ENCODE data around the gene POU6F1.
A peak's percentile ranks its signal among the peaks of the same experiment; 100 is the strongest.

POU6F1 gene

DNA sequence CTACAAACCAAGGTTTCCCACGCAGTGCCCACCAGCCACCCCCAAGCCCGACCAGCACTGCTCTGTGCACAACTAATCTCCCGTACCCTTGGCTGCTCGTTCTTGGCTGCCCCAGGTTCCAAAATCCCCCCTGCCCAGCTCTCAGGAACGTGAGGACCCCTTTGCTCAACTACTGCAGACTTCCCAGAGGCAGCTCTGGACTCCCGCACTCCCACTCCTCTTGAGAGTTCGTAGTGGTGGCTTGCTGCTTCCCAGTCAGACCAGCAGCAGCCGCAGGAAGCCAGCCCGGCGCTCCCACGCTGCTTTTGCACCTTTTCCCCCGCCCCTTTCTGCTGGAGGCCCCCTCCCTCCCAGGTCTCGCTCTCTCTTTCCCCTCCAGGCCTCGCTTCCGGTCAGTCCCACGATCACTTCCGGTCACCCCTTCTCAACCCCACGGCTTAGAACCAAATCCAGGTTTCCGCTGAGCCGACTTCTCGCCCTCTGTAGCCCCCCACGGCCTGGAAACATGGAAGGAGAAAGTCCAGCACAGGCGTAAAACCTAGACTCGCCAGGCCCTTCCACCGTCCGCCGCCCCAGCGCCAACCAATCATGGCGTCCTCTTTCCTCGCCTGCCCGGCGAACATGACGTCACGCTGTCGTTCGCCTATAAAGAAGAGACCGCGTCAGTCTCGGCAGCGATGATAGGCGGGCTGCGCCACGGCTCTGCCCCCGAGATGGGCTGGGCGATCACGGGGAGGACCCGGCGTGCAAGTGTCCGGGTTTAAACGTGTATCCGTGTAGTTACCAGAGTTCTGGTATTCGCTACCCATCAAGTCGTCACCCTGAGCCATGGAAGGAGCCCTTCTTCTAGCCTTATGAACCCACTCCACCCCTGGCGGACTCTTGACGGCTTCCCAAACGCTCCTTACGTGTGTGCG lies 45.1 kb downstream of the POU6F1 start, which contains the start of gene TFCP2:
Gene TFCP2 (minus strand): TSS at position 621 of the 917 bp plus-strand sequence. CDS start 713 bp downstream, outside the sequence.
- H3K4me3 ChIP-seq (ENCODE audit: low read depth, low read length): peak within 1 kb of the TSS; percentile 92
- peak; percentile 88 for DNase-seq (ENCODE audit: low read depth)

DNA sequence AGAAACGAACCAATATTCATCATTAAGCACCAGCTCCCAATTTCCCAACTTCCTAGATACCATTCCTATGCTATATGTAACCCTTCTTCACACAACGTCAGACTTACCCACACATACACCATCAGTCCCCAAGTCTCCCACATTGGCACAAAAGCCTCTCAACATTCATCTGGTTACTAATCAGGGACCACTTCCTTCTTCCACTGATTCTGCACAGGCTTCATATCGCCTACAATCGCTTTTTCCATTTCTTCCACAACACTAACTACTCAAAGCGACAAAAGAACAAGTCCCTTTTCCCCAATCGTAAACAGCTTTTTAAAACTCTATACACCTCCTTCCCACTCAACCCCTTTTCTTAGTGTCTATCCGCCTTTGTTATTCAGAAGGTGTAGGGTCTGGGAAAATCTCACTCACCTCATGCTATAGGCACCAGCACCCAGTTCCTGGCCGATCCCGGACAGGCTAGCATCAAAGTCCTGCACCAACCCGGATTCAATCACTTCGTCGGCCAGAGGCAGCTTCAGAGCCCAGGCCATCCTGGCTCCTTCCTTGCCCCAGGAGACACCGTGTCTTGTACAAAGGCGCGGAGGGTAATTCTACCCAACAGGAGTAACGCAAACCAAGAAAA lies 45.9 kb downstream of the POU6F1 start:
- DNase-seq (ENCODE audit: low read depth): no peak
- H3K4me3 ChIP-seq (ENCODE audit: low read depth, low read length): peak overlapping the region; percentile 92

DNA sequence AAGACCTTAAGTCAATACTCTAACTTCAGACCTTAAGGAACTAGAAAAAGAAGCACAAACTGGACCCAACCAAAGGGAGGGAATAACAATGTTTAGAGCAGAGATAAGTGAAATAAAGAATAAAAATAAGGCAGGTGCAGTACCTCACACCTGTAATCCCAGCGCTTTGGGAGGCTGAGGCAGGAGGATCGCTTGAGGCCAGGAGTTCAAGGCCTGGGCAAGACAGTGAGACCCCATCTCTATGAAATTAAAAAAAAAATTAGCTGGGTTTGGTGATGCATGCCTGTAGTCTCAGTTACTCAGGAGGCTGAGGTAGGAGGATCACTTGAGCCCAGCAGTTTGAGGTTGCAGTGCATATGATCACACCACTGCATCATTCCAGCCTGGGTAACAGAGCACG lies 54.1 kb downstream of the POU6F1 start:
- no peak overlapping the region for H3K4me3 ChIP-seq (ENCODE audit: low read depth, low read length)
- DNase-seq (ENCODE audit: low read depth): no peak

DNA sequence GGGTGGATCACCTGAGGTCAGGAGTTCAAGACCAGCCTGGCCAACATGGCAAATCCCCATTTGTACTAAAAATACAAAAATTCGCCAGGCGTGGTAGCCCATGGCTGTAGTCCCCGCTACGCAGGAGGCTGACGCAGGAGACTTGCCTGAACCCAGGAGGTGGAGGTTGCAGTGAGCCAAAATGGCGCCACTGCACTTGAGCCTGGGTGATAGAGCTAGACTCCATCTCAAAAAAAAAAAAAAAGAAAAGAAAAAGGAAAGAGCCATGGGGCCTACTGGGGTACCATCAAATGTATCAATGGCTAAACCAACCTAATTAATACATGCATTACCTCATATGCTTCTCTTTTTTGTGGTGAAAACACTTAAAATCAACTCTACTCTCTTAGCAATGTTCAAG lies 55.6 kb downstream of the POU6F1 start:
- H3K4me3 ChIP-seq (ENCODE audit: low read depth, low read length): no peak overlapping the region
- no peak for DNase-seq (ENCODE audit: low read depth)

DNA sequence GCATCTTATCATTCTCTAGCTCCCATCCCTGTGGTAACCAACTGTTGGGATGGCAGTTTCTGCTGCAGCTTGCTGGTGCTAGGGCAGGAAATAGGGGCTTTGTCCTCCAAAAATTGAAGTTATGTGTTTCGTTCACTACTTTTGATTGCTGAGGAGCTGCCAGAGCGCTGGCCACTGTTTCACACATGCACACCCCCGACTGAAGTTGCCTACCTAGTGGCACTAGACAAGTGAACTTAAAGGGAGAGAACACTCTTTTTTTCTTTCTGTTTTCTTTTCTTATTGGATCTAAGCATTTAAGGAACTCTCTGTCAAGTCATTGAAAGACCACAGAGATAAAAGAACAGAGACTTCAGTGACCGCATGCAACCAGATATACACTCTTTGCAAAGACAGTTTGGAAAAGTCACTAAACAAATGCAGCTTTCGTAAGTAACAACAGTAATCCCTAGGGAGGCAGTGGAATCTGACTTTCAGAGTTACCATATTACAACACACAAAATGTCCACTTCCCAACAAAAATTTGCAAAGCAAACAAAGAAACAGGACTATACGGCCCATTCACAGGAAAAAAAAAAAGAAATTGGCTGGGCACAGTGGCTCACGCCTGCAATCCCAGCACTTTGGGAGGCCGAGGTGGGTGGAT lies 56.9 kb downstream of the POU6F1 start:
- DNase-seq (ENCODE audit: low read depth): peak; percentile 52
- H3K4me3 ChIP-seq (ENCODE audit: low read depth, low read length): no peak overlapping the region

DNA sequence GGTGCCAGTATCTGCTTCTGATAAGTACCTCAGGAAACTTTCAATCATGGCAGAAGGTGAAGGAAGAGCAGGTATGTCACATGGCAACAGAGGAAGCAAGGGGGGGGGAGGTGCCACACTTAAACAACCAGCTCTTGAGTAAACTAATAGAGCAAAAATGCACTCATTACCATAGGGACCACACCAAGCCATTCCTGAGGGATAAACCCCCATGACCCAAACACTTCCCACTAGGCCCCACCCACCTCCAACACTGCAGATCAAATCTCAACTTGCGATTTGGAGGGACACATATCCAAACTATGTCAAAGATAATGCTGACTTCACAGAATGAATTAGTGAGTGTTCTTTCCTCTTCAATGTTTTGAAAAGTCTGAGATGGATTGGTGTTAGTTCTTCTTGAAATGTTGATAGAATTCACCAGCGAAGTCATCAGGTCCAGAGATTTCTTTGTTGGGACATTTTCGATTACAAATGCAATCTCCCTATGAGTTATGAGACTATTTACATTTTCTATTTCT lies 61.6 kb downstream of the POU6F1 start:
- H3K4me3 ChIP-seq (ENCODE audit: low read depth, low read length): no peak overlapping the region
- DNase-seq (ENCODE audit: low read depth): no peak

DNA sequence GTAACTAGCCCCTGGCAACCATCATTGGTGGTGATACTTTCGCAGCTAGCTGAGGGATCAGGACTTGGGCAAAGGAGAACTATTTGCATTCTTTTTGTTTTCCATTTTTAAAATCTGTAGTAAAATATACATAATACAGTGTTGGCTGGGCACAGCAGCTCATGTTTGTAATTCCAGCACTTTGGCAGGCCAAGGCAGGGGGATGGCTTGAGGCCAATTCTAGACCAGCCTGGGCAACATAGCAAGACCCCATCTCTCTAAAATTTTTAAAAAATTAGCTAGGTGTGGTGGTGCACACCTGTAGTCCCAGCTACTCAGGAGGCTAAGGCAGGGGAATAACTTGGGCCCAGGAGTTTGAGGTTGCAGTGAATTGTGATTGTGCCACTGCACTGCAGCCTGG lies 64.9 kb downstream of the POU6F1 start:
- DNase-seq (ENCODE audit: low read depth): no peak
- no peak overlapping the region for H3K4me3 ChIP-seq (ENCODE audit: low read depth, low read length)

DNA sequence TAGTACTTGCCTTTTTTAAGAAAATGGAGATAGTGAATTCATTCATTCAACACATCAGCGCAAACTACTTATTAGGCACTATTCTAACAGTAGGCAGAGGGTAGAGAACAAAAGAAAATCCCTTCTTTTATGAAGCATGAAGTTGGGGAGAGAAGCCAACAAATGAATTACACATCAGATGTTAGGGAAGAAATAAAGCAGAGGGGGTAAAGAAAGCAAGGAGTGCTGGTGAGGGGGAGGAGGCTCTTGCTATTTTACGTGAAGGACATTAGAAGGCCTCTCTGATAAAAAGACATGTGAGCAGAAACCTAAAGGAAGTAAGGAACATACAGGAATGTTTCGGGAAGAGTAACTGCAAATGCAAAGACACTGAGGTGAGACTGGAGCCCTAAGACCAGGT lies 67.1 kb downstream of the POU6F1 start:
- H3K4me3 ChIP-seq (ENCODE audit: low read depth, low read length): no peak overlapping the region
- no peak for DNase-seq (ENCODE audit: low read depth)

DNA sequence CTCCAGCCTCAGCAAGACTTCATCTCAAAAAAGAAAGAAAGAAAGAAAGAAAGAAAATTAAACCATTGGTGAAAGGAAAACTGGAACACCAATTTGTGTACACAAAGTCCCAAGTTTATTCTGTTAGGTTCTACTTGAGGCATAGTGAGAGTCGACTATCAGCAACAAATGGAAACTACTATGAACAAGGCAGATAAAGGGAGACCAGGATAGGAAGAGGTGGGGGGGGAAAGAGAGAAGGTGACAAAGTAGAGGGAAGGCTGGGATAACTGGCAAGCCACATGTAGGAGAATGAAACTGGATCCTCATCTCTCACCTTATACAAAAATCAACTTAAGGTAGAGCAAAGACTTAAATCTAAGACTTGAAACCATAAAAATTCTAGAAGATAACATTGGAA lies 70.6 kb downstream of the POU6F1 start:
- no peak for DNase-seq (ENCODE audit: low read depth)
- H3K4me3 ChIP-seq (ENCODE audit: low read depth, low read length): no peak overlapping the region

DNA sequence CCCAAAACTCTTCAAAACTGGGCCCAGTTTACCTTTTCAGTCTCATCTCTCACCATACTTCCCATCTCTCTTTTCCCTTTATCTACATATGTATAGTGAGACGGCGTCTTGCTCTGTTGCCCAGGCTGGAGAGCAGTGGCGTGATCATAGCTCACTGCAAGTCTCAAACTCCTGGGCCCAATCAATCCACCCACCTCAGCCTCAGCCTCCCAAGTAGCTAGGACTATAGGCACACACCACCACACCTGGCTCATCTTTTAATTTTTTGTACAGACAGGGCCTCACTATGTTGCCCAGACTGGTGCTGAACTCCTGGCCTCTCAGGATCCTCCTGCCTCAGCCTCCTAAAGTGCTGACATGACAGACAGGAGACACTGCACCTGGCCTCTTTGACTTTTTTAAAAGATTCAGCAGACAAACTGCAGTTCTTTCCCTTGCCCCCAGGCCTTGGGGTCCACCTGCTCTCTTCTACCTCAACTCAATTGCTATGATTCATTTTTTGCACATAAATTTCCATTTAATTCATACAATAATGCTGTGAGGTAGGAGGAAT lies 78.5 kb downstream of the POU6F1 start:
- DNase-seq (ENCODE audit: low read depth): no peak
- H3K4me3 ChIP-seq (ENCODE audit: low read depth, low read length): no peak overlapping the region

Measured in skeletal muscle cell (primary cell).